ENCODE measurements around the gene CDH4. TPM values are rescaled to one million over a fixed set of nuclear protein-coding genes. Genes with fewer than 3 reads are reported as not detected.

The CDH4 gene
- total RNA-seq, 1 experiment from 2014 or later: not detected

DNA sequence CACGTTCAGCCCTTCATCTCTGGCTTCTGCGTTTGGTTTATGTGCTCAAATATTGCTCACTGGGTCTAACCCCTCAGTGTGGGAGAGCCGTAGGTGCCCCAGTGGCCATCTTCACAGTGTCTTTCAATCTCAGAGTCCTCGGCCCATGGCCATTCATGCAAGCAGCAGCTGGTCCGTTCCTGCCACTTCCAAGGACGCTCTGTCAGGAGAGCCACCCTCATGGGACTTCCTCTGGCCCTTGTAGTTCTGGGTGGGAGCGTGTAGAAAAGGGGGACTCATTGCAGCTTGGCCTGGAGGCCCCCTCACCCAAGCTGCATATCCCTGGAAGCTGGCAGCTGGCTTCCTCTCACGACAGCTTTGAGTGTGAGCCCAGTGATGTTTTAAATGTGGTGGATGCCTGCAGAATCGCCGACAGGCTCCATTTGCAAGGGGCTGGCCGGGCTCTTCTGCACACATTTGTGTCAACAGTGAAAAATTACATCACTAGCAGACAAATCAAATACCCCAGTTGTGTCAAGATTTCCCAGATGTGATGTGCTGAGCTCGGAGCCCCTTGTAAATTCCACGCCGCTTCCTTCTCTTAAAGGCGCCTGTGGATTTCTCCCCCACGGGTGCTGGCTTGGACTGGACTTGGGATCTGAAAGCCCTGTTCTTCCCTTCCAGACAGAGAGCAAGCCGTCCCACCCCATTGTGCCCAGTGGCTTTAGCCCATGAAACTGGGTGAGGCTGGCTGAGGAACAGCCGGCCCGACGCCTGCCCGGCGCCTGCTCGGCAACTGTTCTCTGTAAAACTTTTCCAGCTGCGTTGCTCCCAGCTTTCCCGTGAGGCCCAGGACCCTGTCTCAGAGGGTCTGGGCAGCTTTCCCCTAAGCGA is 453.6 kb downstream of the CDH4 start:
- Histone ChIP-seq H3K4me3 (no peak overlapping the region), H3K36me3 (ENCODE audit: low read depth) (no peaks in the 10 kb centered on the region), H4K20me1 (ENCODE audit: insufficient read depth) (no peaks in the 10 kb centered on the region), H3F3A (ENCODE audit: insufficient read depth, low read depth) (no peaks in the 10 kb centered on the region), H3K4me1 (replicated peaks; ENCODE audit: insufficient read depth) (no peaks in the 10 kb centered on the region), H3K4me2 (no peak overlapping the region), H3K9me2 (ENCODE audit: insufficient read depth) (no peaks in the 10 kb centered on the region), H3K27ac (no peak overlapping the region), H2AFZ (no peak overlapping the region), H3K79me2 (ENCODE audit: low read depth) (no peaks in the 10 kb centered on the region), H3K27me3 (ENCODE audit: insufficient read depth, low read depth) (peaks cover 100% of the 10 kb centered on the region), H3K9me3 (ENCODE audit: insufficient read depth, low read depth) (no peaks in the 10 kb centered on the region)
- TF ChIP-seq EZH2 (IDR thresholded peaks at IDR 0.05; ENCODE audit: low read depth): peak; percentile 30; the same call in 1 of the 2 replicates
- TF ChIP-seq, protein P1, sequence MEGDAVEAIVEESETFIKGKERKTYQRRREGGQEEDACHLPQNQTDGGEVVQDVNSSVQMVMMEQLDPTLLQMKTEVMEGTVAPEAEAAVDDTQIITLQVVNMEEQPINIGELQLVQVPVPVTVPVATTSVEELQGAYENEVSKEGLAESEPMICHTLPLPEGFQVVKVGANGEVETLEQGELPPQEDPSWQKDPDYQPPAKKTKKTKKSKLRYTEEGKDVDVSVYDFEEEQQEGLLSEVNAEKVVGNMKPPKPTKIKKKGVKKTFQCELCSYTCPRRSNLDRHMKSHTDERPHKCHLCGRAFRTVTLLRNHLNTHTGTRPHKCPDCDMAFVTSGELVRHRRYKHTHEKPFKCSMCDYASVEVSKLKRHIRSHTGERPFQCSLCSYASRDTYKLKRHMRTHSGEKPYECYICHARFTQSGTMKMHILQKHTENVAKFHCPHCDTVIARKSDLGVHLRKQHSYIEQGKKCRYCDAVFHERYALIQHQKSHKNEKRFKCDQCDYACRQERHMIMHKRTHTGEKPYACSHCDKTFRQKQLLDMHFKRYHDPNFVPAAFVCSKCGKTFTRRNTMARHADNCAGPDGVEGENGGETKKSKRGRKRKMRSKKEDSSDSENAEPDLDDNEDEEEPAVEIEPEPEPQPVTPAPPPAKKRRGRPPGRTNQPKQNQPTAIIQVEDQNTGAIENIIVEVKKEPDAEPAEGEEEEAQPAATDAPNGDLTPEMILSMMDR (conservative IDR thresholded peaks at IDR 0.05): no peak
- no peak for DNase-seq
- ChIA-PET CTCF (no interaction called here), POLR2A (ENCODE audit: unreplicated experiment) (no interaction called here)
- intact Hi-C loops (cut with micrococcal nuclease; ENCODE audit: unreplicated experiment): no loop called here
- no TSS peak for BruUV-seq (replicated peaks)

DNA sequence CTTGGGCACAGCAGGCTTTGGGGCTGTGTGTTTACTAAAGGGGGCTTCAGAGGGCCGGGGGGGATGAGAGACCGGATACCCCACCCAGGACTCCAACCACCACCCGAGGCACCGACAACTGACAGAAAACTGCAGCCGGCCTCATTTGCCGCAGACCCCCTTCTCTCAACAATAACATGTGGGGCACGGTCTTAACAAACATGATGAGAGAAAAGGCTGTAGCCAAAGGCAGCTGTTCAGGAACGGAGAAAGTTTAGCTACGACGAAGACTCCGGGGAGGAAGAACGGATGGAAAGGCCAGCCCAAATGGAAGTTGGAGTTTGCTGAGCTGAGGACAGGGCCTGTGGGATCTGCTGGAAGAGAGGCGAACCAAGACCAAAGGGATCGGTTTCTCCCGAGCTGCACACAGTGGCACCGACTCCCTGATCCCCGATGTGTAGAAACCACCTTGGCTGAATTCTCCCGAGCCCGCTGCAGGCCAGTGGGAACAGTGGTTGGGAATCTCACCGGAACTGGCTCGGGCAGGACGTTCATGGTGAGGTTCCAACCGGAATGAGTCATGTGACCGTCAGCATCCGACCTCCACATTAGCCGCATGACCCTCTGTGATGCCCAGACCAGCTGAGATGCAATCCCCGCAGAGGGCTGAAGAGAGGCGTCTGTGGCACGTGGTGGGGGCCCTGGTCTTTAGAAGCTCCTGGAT is 454.3 kb downstream of the CDH4 start:
- Histone ChIP-seq H3K79me2 (ENCODE audit: low read depth) (no peaks in the 10 kb centered on the region), H4K20me1 (ENCODE audit: insufficient read depth) (no peaks in the 10 kb centered on the region), H3K36me3 (ENCODE audit: low read depth) (no peaks in the 10 kb centered on the region), H3K4me1 (replicated peaks; ENCODE audit: insufficient read depth) (no peaks in the 10 kb centered on the region), H3K9me3 (ENCODE audit: insufficient read depth, low read depth) (no peaks in the 10 kb centered on the region), H3K27me3 (ENCODE audit: insufficient read depth, low read depth) (peaks cover 100% of the 10 kb centered on the region), H3K9me2 (ENCODE audit: insufficient read depth) (no peaks in the 10 kb centered on the region), H3K4me3 (no peak overlapping the region), H2AFZ (no peak overlapping the region), H3K4me2 (no peak overlapping the region), H3K27ac (no peak overlapping the region), H3F3A (ENCODE audit: insufficient read depth, low read depth) (no peaks in the 10 kb centered on the region)
- intact Hi-C loops (cut with micrococcal nuclease; ENCODE audit: unreplicated experiment): no loop called here
- POLR2A ChIA-PET (ENCODE audit: unreplicated experiment): no interaction called here
- no peak for DNase-seq
- CTCF ChIA-PET: no interaction called here
- BruUV-seq (replicated peaks): no TSS peak
- TF ChIP-seq EZH2 (IDR thresholded peaks at IDR 0.05; ENCODE audit: low read depth): 0 out of 2 replicates have a peak, but pooled peaks have one; percentile 79
- TF ChIP-seq, protein P1 (conservative IDR thresholded peaks at IDR 0.05): no peak

DNA sequence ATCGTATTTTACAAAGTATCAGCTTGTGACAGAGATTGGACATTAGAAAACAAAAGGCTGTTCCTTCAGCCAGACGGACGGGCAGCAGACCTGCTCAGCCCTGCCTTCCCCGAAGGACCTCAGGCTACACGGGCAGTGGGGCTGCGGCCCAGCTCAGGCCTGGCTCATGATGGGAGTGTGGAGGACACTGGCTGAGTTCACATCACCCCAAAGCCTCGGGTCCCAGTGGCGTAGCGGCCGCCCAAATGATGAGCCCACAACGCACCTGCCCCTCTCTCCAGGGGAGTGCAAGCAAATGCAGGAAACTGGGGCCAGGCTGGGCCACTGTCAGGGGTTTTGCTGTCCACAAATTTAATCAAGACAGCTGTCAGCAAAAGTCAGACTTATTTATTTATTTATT is 456.8 kb downstream of the CDH4 start:
- Histone ChIP-seq H3K4me2 (no peak overlapping the region), H3K27ac (no peak overlapping the region), H3K9me3 (ENCODE audit: insufficient read depth, low read depth) (no peaks in the 10 kb centered on the region), H4K20me1 (ENCODE audit: insufficient read depth) (no peaks in the 10 kb centered on the region), H3K79me2 (ENCODE audit: low read depth) (no peaks in the 10 kb centered on the region), H3K9me2 (ENCODE audit: insufficient read depth) (no peaks in the 10 kb centered on the region), H3K4me1 (replicated peaks; ENCODE audit: insufficient read depth) (no peaks in the 10 kb centered on the region), H3K36me3 (ENCODE audit: low read depth) (no peaks in the 10 kb centered on the region), H2AFZ (no peak overlapping the region), H3K27me3 (ENCODE audit: insufficient read depth, low read depth) (peaks cover 99% of the 10 kb centered on the region), H3F3A (ENCODE audit: insufficient read depth, low read depth) (no peaks in the 10 kb centered on the region), H3K4me3 (no peak overlapping the region)
- DNase-seq: no peak
- BruUV-seq (replicated peaks): no TSS peak
- ChIA-PET CTCF (no interaction called here), POLR2A (ENCODE audit: unreplicated experiment) (no interaction called here)
- TF ChIP-seq, protein P1 (conservative IDR thresholded peaks at IDR 0.05): no peak
- TF ChIP-seq EZH2 (IDR thresholded peaks at IDR 0.05; ENCODE audit: low read depth): no peak
- intact Hi-C loops (cut with micrococcal nuclease; ENCODE audit: unreplicated experiment): no loop called here
